BJ (cell line): ENCODE measurements around the gene FYTTD1. TPM values are rescaled to one million over a fixed set of nuclear protein-coding genes. Genes with fewer than 3 reads are reported as not detected.

ENCODE experiments used
- CTCF ChIA-PET: fragments of 350-600 bp; formaldehyde crosslinking; extraction: SDS; loops from one replicate; lab custom pipeline; 2021; ENCODE audit warnings: antibody characterized with exemption, inconsistent platforms; lab: Yijun Ruan, JAX
- POLR2A ChIA-PET: fragments of 300-600 bp; sonication (Branson Sonifier 250); formaldehyde crosslinking; extraction: SDS; loops from one replicate; lab custom pipeline; 2021; ENCODE audit warnings: antibody characterized with exemption; lab: Charles Lee
- DNase-seq: peaks from one replicate; pipeline ENCODE4 v3.0.0-alpha.2; 2011; ENCODE audit warnings: low read depth
- H3K27me3 ChIP-seq: 2 replicates; pipeline ENCODE4 v1.6.0; 2011; ENCODE audit warnings: low read length; ENCODE audit not compliant: control insufficient read depth, insufficient read depth
- H3K36me3 ChIP-seq: 2 replicates; pipeline ENCODE4 v1.5.1; 2011; ENCODE audit warnings: low read length; ENCODE audit not compliant: control insufficient read depth, insufficient read depth
- H3K4me3 ChIP-seq: 2 replicates; pipeline ENCODE4 v1.5.1; 2011; ENCODE audit warnings: low read depth, mild to moderate bottlenecking, control low read depth, low read length
- CTCF ChIP-seq: IDR thresholded peaks from 2 replicates; pipeline ENCODE4 v1.5.1; 2011; ENCODE audit warnings: low read depth, mild to moderate bottlenecking, control low read depth, inconsistent platforms, low read length, moderate library complexity; ENCODE audit not compliant: insufficient read depth
- polyA plus RNA-seq: library from polyadenylated mRNA; depleted of rRNA; stranded (reverse); fragments of >200 nt; gene quantifications from 2 replicates; pipeline ENCODE4 v1.2.3, GENCODE V29; 2011

Gene FYTTD1
- polyA plus RNA-seq, 1 experiment: 37.2 TPM

- CTCF ChIA-PET: no interaction called here
- Histone ChIP-seq H3K4me3 (no peak overlapping the region), H3K27me3 (no peaks in the 10 kb centered on the region), H3K36me3 (peaks cover 16% of the 10 kb centered on the region)
- TF ChIP-seq CTCF: no peak
- POLR2A ChIA-PET: no interaction called here
- no peak for DNase-seq
These were observed 79.8 kb downstream of the FYTTD1 start for GRCh38 chr3:197829397-197830045.

- Histone ChIP-seq H3K36me3 (peaks cover 16% of the 10 kb centered on the region), H3K27me3 (no peaks in the 10 kb centered on the region), H3K4me3 (no peak overlapping the region)
- no peak for TF ChIP-seq CTCF
- CTCF ChIA-PET: no interaction called here
- DNase-seq: no peak
- POLR2A ChIA-PET: no interaction called here
These were observed 80.8 kb downstream of the FYTTD1 start for GRCh38 chr3:197830308-197830966.

- Histone ChIP-seq H3K36me3 (peaks cover 16% of the 10 kb centered on the region), H3K27me3 (no peaks in the 10 kb centered on the region), H3K4me3 (no peak overlapping the region)
- no peak for DNase-seq
- TF ChIP-seq CTCF: no peak
- ChIA-PET POLR2A (no interaction called here), CTCF (no interaction called here)
These were observed 81.3 kb downstream of the FYTTD1 start for GRCh38 chr3:197830967-197831313.

- H3K4me3 ChIP-seq: no peak overlapping the region
- POLR2A ChIA-PET: no interaction called here
- H3K36me3 ChIP-seq: peaks cover 9% of the 10 kb centered on the region
- H3K27me3 ChIP-seq: no peaks in the 10 kb centered on the region
- TF ChIP-seq CTCF: no peak
- no peak for DNase-seq
- CTCF ChIA-PET: no interaction called here
These were observed 84.4 kb downstream of the FYTTD1 start for GRCh38 chr3:197833930-197834715.

- POLR2A ChIA-PET: no interaction called here
- peaks cover 9% of the 10 kb centered on the region for H3K36me3 ChIP-seq
- no peak for TF ChIP-seq CTCF
- no peaks in the 10 kb centered on the region for H3K27me3 ChIP-seq
- CTCF ChIA-PET: no interaction called here
- DNase-seq: no peak
- H3K4me3 ChIP-seq: no peak overlapping the region
These were observed 85.8 kb downstream of the FYTTD1 start for GRCh38 chr3:197835509-197835908.
